SK-N-SH treated with all-trans-retinoic acid at 6 μM for 48 hours (cell line): ENCODE measurements around the gene PCNT.

Experiments
- ATAC-seq: fragments of 200-7000 bp; cut with Tn5 transposase; 3 replicates; pipeline ENCODE4 v1.9.1; 2020; ENCODE audit warnings: mild to moderate bottlenecking, moderate library complexity
- ARNTL ChIP-seq: fragments of 450-650 bp; formaldehyde crosslinking; IDR thresholded peaks from 2 replicates; pipeline ENCODE4 v1.5.0; 2020; ENCODE audit warnings: low read depth, mild to moderate bottlenecking, moderate library complexity, borderline replicate concordance
- BACH2 ChIP-seq: fragments of 250-450 bp; sonication (Bioruptor Pico); IDR thresholded peaks from 2 replicates; pipeline ENCODE4 v1.9.0; 2021; ENCODE audit warnings: mild to moderate bottlenecking, borderline replicate concordance
- CREB5 ChIP-seq: fragments of 250-450 bp; sonication (Bioruptor Pico); IDR thresholded peaks from 2 replicates; pipeline ENCODE4 v1.5.1; 2020; ENCODE audit warnings: low read depth, mild to moderate bottlenecking, moderate library complexity
- CSDC2 ChIP-seq: fragments of 250-450 bp; sonication (Bioruptor Pico); IDR thresholded peaks from 2 replicates; pipeline ENCODE4 v1.5.0; 2020; ENCODE audit warnings: mild to moderate bottlenecking, moderate library complexity
- ESRRG ChIP-seq: fragments of 250-450 bp; sonication (Bioruptor Pico); IDR thresholded peaks from 2 replicates; pipeline ENCODE4 v1.6.1; 2021; ENCODE audit warnings: mild to moderate bottlenecking
- GLIS3 ChIP-seq: fragments of 250-450 bp; sonication (Bioruptor Pico); IDR thresholded peaks from 2 replicates; pipeline ENCODE4 v1.5.0; 2020; ENCODE audit warnings: mild to moderate bottlenecking, moderate library complexity
- ISL1 ChIP-seq: fragments of 250-450 bp; sonication (Bioruptor Pico); IDR thresholded peaks from 2 replicates; pipeline ENCODE4 v2.1.2; 2022; ENCODE audit warnings: mild to moderate bottlenecking, moderate library complexity
- OSR1 ChIP-seq: fragments of 250-450 bp; sonication (Bioruptor Pico); IDR thresholded peaks from 2 replicates; pipeline ENCODE4 v1.8.0; 2022; ENCODE audit warnings: moderate library complexity, mild to moderate bottlenecking, inconsistent platforms
- PATZ1 ChIP-seq: fragments of 250-450 bp; sonication (Bioruptor Pico); IDR thresholded peaks from 2 replicates; pipeline ENCODE4 v1.8.0; 2020; ENCODE audit warnings: mild to moderate bottlenecking, moderate library complexity, borderline replicate concordance
- PPARA ChIP-seq: fragments of 250-450 bp; sonication (Bioruptor Pico); IDR thresholded peaks from 2 replicates; pipeline ENCODE4 v1.5.0; 2020; ENCODE audit warnings: mild to moderate bottlenecking, borderline replicate concordance
- RARB ChIP-seq: fragments of 250-450 bp; sonication (Bioruptor Pico); IDR thresholded peaks from 2 replicates; pipeline ENCODE4 v1.8.0; 2021; ENCODE audit warnings: mild to moderate bottlenecking, moderate library complexity
- SNAI2 ChIP-seq: fragments of 250-450 bp; sonication (Bioruptor Pico); IDR thresholded peaks from 2 replicates; pipeline ENCODE4 v1.5.0; 2020; ENCODE audit warnings: mild to moderate bottlenecking, moderate library complexity
- TCF4 ChIP-seq: fragments of 250-450 bp; sonication (Bioruptor Pico); IDR thresholded peaks from 2 replicates; pipeline ENCODE4 v1.8.0; 2021; ENCODE audit warnings: mild to moderate bottlenecking, moderate library complexity, borderline replicate concordance
- TOX ChIP-seq: fragments of 250-450 bp; sonication (Bioruptor Pico); IDR thresholded peaks from 2 replicates; pipeline ENCODE4 v1.8.0; 2021; ENCODE audit warnings: mild to moderate bottlenecking, moderate library complexity, borderline replicate concordance
- ZC3H10 ChIP-seq: fragments of 250-450 bp; sonication (Bioruptor Pico); IDR thresholded peaks from 2 replicates; pipeline ENCODE4 v1.5.1; 2021; ENCODE audit warnings: mild to moderate bottlenecking, moderate library complexity
- ZFP3 ChIP-seq: fragments of 250-450 bp; sonication (Bioruptor Pico); IDR thresholded peaks from 2 replicates; pipeline ENCODE4 v1.5.0; 2020; ENCODE audit warnings: mild to moderate bottlenecking, moderate library complexity
- ZFP30 ChIP-seq: fragments of 450-650 bp; formaldehyde crosslinking; IDR thresholded peaks from 2 replicates; pipeline ENCODE4 v1.5.0; 2022; ENCODE audit warnings: mild to moderate bottlenecking, moderate library complexity
- ZNF565 ChIP-seq: fragments of 450-650 bp; formaldehyde crosslinking; conservative IDR thresholded peaks from 2 replicates; pipeline ENCODE4 v1.5.0; 2020; ENCODE audit warnings: low read depth, mild to moderate bottlenecking, moderate library complexity
- ZNF70 ChIP-seq: fragments of 450-650 bp; formaldehyde crosslinking; IDR thresholded peaks from 2 replicates; pipeline ENCODE4 v1.5.0; 2020; ENCODE audit warnings: mild to moderate bottlenecking, moderate library complexity
- ZNF8 ChIP-seq: fragments of 450-650 bp; formaldehyde crosslinking; IDR thresholded peaks from 2 replicates; pipeline ENCODE4 v1.5.0; 2020; ENCODE audit warnings: mild to moderate bottlenecking, moderate library complexity
- TF ChIP-seq, protein P1 (sequence below): fragments of 250-450 bp; sonication (Bioruptor Pico); IDR thresholded peaks from 2 replicates; pipeline ENCODE4 v1.5.0; 2020; ENCODE audit warnings: mild to moderate bottlenecking, moderate library complexity
- TF ChIP-seq, protein P2 (sequence below): fragments of 250-450 bp; sonication (Bioruptor Pico); IDR thresholded peaks from 2 replicates; pipeline ENCODE4 v1.5.1; 2021; ENCODE audit warnings: mild to moderate bottlenecking, moderate library complexity
- TF ChIP-seq, protein P3 (sequence below): fragments of 250-450 bp; sonication (Bioruptor Pico); IDR thresholded peaks from 2 replicates; pipeline ENCODE4 v1.8.0; 2021; ENCODE audit warnings: low read depth, mild to moderate bottlenecking, moderate library complexity, borderline replicate concordance

Gene PCNT

DNA sequence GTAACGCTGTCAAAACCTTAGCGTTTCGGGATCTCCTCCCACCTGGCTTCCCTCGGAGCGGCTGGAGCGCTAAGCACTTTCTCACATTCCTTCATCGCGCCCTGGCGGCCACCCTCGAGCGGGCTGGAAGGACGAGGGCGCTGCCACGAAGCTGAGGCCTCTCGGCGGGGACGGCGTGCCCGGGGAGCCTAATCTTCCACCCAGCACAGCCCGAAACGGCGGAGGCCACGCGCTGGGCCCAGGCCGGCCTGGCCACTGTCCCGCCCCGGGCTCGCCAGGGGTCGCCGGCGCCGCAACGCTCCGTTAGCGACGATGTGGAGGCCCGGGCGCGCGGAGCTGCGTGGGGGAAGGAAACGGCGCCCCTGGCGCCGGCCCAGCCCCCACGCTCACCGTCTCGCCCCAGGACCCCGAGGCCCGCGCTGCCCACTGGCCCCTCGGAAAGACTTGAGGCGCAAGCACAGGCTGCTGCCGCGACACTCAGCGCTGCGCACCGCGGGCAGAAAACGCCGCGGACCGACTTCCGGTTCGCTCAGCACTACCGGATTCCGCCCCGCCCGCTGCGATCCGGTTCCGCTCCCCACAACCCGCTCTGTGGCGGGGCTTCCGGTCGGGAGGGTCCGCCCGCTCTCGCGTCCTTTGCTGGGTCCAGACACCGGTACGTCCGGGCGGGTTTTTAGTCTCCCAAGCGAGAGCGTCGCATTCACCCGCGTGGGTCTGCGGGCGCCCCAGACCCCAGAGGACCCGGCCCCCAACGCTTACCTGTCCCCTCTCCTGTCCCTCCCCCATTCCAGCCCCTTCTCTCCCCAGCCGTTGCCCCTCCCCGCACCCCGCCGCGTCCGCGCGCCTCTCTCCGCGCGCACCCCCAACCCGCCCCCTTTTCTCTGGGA lies 38.0 kb upstream of the PCNT start, which contains the start of gene YBEY:
YBEY (plus strand) TSS at position 582 of the 887 bp plus-strand sequence. CDS start 572 bp downstream, outside the sequence.
- ATAC-seq = peak; percentile 98
- no peak for TF ChIP-seq CSDC2
- TF ChIP-seq, protein P1, sequence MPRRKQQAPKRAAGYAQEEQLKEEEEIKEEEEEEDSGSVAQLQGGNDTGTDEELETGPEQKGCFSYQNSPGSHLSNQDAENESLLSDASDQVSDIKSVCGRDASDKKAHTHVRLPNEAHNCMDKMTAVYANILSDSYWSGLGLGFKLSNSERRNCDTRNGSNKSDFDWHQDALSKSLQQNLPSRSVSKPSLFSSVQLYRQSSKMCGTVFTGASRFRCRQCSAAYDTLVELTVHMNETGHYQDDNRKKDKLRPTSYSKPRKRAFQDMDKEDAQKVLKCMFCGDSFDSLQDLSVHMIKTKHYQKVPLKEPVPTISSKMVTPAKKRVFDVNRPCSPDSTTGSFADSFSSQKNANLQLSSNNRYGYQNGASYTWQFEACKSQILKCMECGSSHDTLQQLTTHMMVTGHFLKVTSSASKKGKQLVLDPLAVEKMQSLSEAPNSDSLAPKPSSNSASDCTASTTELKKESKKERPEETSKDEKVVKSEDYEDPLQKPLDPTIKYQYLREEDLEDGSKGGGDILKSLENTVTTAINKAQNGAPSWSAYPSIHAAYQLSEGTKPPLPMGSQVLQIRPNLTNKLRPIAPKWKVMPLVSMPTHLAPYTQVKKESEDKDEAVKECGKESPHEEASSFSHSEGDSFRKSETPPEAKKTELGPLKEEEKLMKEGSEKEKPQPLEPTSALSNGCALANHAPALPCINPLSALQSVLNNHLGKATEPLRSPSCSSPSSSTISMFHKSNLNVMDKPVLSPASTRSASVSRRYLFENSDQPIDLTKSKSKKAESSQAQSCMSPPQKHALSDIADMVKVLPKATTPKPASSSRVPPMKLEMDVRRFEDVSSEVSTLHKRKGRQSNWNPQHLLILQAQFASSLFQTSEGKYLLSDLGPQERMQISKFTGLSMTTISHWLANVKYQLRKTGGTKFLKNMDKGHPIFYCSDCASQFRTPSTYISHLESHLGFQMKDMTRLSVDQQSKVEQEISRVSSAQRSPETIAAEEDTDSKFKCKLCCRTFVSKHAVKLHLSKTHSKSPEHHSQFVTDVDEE (CRISPR knock-in tag) = no peak
- TF ChIP-seq PATZ1 = no peak
- TF ChIP-seq BACH2 (CRISPR knock-in tag) = no peak
- TF ChIP-seq TOX (CRISPR knock-in tag) = no peak
- TF ChIP-seq OSR1 = no peak
- TF ChIP-seq PPARA (CRISPR knock-in tag) = no peak
- no peak for TF ChIP-seq SNAI2
- no peak for TF ChIP-seq GLIS3 (CRISPR knock-in tag)
- no peak for TF ChIP-seq ZFP30 (CRISPR knock-in tag)
- no peak for TF ChIP-seq ZC3H10 (CRISPR knock-in tag)
- TF ChIP-seq ZNF565 (CRISPR knock-in tag) = no peak
- TF ChIP-seq ZNF8 (CRISPR knock-in tag) = no peak
- no peak for TF ChIP-seq TCF4 (CRISPR knock-in tag)
- TF ChIP-seq RARB (CRISPR knock-in tag) = no peak
- TF ChIP-seq, protein P2, sequence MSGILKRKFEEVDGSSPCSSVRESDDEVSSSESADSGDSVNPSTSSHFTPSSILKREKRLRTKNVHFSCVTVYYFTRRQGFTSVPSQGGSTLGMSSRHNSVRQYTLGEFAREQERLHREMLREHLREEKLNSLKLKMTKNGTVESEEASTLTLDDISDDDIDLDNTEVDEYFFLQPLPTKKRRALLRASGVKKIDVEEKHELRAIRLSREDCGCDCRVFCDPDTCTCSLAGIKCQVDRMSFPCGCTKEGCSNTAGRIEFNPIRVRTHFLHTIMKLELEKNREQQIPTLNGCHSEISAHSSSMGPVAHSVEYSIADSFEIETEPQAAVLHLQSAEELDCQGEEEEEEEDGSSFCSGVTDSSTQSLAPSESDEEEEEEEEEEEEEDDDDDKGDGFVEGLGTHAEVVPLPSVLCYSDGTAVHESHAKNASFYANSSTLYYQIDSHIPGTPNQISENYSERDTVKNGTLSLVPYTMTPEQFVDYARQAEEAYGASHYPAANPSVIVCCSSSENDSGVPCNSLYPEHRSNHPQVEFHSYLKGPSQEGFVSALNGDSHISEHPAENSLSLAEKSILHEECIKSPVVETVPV (CRISPR knock-in tag) = no peak
- no peak for TF ChIP-seq CREB5 (CRISPR knock-in tag)
- TF ChIP-seq ARNTL (CRISPR knock-in tag) = no peak
- TF ChIP-seq ZFP3 = no peak

DNA sequence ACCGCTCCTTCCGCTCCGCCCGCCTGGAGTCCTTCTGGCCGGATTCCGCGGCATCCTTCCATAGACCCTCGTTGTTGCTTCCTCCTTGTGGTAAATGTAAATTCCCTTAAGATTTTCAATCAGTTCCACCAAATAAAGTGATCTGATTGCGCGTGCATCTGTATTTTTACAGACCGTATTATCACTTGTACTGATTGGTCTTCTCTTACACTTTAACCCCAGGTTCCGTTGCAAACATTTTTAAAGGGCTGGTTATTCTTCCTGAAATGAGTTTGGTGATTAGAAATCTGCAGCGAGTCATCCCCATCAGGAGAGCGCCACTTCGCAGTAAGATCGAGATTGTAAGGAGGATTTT lies 37.3 kb upstream of the PCNT start:
- peak; percentile 2; the same call in 1 of the 3 replicates for ATAC-seq

More for the DNA sequence above, 37.3 kb upstream of the PCNT start:
- TF ChIP-seq ZC3H10 (CRISPR knock-in tag) = no peak
- no peak for TF ChIP-seq PATZ1
- TF ChIP-seq TOX (CRISPR knock-in tag) = no peak
- no peak for TF ChIP-seq BACH2 (CRISPR knock-in tag)
- TF ChIP-seq ISL1 (CRISPR knock-in tag) = no peak
- no peak for TF ChIP-seq SNAI2
- no peak for TF ChIP-seq ESRRG (CRISPR knock-in tag)
- TF ChIP-seq, protein P1 (CRISPR knock-in tag) = no peak
- no peak for TF ChIP-seq OSR1
- TF ChIP-seq CSDC2 = no peak
- no peak for TF ChIP-seq TCF4 (CRISPR knock-in tag)
- TF ChIP-seq, protein P3, sequence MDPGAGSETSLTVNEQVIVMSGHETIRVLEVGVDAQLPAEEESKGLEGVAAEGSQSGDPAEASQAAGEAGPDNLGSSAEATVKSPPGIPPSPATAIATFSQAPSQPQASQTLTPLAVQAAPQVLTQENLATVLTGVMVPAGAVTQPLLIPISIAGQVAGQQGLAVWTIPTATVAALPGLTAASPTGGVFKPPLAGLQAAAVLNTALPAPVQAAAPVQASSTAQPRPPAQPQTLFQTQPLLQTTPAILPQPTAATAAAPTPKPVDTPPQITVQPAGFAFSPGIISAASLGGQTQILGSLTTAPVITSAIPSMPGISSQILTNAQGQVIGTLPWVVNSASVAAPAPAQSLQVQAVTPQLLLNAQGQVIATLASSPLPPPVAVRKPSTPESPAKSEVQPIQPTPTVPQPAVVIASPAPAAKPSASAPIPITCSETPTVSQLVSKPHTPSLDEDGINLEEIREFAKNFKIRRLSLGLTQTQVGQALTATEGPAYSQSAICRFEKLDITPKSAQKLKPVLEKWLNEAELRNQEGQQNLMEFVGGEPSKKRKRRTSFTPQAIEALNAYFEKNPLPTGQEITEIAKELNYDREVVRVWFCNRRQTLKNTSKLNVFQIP (CRISPR knock-in tag) = no peak
- no peak for TF ChIP-seq RARB (CRISPR knock-in tag)
- TF ChIP-seq ZFP3 = no peak
- no peak for TF ChIP-seq ARNTL (CRISPR knock-in tag)
- TF ChIP-seq ZNF70 = no peak
- TF ChIP-seq, all 23 proteins: peak for 0
